RWPE1 (cell line): ENCODE data around the gene TANK.

Experiments used
- CTCF ChIA-PET: fragments of 350-600 bp; sonication (Branson Sonifier 250); formaldehyde crosslinking; extraction: SDS; loops from one replicate; lab custom pipeline; 2021; lab: Yijun Ruan, JAX
- POLR2A ChIA-PET: fragments of 400-600 bp; formaldehyde crosslinking; extraction: SDS; loops from one replicate; lab custom pipeline; 2020; ENCODE audit warnings: antibody characterized with exemption; ENCODE audit not compliant: low non-redundant PET; lab: Yijun Ruan, JAX
- DNase-seq: peaks from one replicate; pipeline ENCODE4 v3.0.0; 2012; ENCODE audit warnings: low spot score
- H3K27ac ChIP-seq: fragments of 450-650 bp; 2 replicates; pipeline ENCODE4 v1.5.1; 2017
- TF ChIP-seq, protein P1 (sequence below): fragments of 450-650 bp; conservative IDR thresholded peaks from 2 replicates; pipeline ENCODE4 v1.5.1; 2017; ENCODE audit warnings: low read depth, mild to moderate bottlenecking

TANK gene

DNA sequence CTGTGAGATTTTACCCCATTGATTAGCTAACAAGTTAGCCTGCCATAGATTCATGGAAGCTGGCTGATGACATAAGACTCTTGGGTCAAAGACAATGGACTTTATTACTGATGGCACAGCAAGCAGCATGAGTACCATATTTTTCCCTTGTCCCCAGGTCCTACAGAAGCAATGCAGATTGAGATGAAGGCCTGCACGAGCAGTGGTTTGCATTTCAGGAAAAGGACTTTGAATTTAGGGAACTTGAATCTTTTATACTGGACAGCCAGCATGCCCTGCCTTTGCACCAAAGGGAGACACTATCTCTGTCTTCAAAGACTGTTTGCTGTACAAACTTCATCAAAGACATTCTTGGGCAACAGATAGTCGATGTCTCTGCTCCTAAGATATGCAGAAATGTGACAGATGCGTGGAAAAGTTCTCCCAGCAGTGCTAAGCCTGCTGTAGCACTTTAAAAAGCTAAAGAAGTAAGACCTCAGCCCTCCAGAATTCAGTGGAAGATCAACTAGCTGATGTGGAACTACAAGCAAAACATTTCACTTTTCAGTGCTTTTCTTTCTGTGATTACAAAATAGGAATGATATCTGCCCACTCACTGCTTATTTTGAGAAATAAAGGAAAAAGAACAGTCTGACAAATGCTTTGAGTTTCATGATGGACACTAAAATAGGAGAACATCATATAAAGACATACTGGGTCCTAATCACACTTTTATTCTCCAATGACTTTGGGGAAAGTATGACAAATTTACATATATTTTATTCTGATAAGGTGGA lies 44.4 kb upstream of the TANK start:
- CTCF ChIA-PET = no interaction called here
- POLR2A ChIA-PET = no interaction called here
- H3K27ac ChIP-seq = no peak overlapping the region
- TF ChIP-seq, protein P1, sequence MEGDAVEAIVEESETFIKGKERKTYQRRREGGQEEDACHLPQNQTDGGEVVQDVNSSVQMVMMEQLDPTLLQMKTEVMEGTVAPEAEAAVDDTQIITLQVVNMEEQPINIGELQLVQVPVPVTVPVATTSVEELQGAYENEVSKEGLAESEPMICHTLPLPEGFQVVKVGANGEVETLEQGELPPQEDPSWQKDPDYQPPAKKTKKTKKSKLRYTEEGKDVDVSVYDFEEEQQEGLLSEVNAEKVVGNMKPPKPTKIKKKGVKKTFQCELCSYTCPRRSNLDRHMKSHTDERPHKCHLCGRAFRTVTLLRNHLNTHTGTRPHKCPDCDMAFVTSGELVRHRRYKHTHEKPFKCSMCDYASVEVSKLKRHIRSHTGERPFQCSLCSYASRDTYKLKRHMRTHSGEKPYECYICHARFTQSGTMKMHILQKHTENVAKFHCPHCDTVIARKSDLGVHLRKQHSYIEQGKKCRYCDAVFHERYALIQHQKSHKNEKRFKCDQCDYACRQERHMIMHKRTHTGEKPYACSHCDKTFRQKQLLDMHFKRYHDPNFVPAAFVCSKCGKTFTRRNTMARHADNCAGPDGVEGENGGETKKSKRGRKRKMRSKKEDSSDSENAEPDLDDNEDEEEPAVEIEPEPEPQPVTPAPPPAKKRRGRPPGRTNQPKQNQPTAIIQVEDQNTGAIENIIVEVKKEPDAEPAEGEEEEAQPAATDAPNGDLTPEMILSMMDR = no peak
- no peak for DNase-seq

DNA sequence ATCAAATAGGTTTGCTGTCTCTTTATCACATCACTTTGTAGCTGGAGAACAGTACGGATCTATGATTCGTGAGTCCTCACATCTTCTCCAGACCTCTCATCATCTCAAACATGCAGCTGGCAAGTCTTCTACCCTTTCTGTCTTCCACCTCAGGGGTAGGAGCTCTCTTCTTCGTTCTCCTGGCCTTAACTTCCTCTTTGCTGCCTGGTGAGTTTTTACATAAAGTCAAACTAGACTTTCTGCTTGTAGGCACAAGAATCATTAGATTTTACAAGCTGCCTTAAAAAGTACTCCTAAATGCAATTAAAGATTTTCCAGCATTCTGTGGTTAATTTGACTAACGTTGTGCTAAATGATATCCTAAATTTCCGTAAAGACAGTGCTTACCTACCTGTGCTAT lies 43.7 kb upstream of the TANK start:
- TF ChIP-seq, protein P1 = no peak
- no peak overlapping the region for H3K27ac ChIP-seq
- no peak for DNase-seq
- ChIA-PET CTCF (no interaction called here), POLR2A (no interaction called here)

DNA sequence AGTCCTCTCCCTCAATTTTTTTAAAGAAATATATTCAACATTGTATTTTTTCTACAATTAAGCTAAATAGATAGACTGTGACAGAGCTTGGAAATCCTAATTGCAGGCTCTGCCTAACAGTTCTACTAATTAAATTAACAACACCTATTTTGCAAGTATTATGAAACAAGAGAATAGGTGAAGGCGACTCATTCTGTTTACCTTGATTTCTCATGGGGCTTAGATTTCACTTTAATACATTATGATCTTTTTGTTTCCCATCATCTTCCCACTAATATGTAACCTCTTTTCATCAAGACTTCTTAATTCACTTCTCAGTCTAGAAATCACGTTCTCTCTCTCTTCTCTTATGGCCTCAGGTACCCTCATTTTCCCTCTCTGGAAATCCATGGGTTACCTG lies 42.7 kb upstream of the TANK start:
- POLR2A ChIA-PET = no interaction called here

GRCh38 chr2:161118722-161119121 lies 41.5 kb upstream of the TANK start:
- DNase-seq = no peak
- TF ChIP-seq, protein P1 = no peak
- ChIA-PET POLR2A (no interaction called here), CTCF (interaction anchor here (0.6 kb wide), 1 partner anchor 19 kb away, joined by 3 read pairs; no protein-coding TSS in a partner anchor)
- no peak overlapping the region for H3K27ac ChIP-seq

More for the DNA sequence above, 42.7 kb upstream of the TANK start:
- CTCF ChIA-PET = interaction anchor here (1.0 kb wide), 1 partner anchor 9 kb away, joined by 3 read pairs; no protein-coding TSS in a partner anchor
- H3K27ac ChIP-seq = no peak overlapping the region
- TF ChIP-seq, protein P1 = no peak
- DNase-seq = no peak

- CTCF ChIA-PET = interaction anchor here (0.7 kb wide), 1 partner anchor 1198 kb away, joined by 3 read pairs; no protein-coding TSS in a partner anchor
- no peak overlapping the region for H3K27ac ChIP-seq
- TF ChIP-seq, protein P1 = no peak
- POLR2A ChIA-PET = no interaction called here
- no peak for DNase-seq
Observed at GRCh38 chr2:161119483-161119882, 40.7 kb upstream of the TANK start.

- CTCF ChIA-PET = no interaction called here
- H3K27ac ChIP-seq = no peak overlapping the region
- DNase-seq = no peak
- POLR2A ChIA-PET = no interaction called here
- TF ChIP-seq, protein P1 = no peak
Observed at GRCh38 chr2:161120775-161121174, 39.5 kb upstream of the TANK start.
